Natural killer cell treated with Interleukin-12 subunit alpha and Interleukin-12 subunit beta and Interleukin-15 and Interleukin-18, amount 100 ng/mL, for 72 hours (primary cell): ENCODE results near the gene MRPL36. TPM values are rescaled to one million over a fixed set of nuclear protein-coding genes. Genes with fewer than 3 reads are reported as not detected.

Experiments used
- ATAC-seq, 2 donors: fragments of 150-1000 bp; cut with Tn5 transposase in 1 of 2; sonication (Bioruptor Pico), chemical (Tn5 transposase) in 1 of 2; 2 replicates each; pipeline ENCODE4 v1.10.0; 2021
- DNase-seq: peaks from one replicate; pipeline ENCODE4 v3.0.0; 2022; ENCODE audit warnings: low spot score
- H3K27ac Mint-ChIP-seq, 2 donors: 1 replicate in 1 of 2; 2 replicates in 1 of 2; pipeline ENCODE4 v1.8.0; 2022; ENCODE audit warnings: mixed read lengths in 2 of 2, mild to moderate bottlenecking in 1 of 2, moderate library complexity in 1 of 2
- H3K27me3 Mint-ChIP-seq, 2 donors: 1 replicate in 1 of 2; 2 replicates in 1 of 2; pipeline ENCODE4 v1.8.0; 2022; ENCODE audit warnings: mixed read lengths in 2 of 2
- H3K36me3 Mint-ChIP-seq: one replicate; pipeline ENCODE4 v1.8.0; 2022; ENCODE audit warnings: mixed read lengths
- H3K4me1 Mint-ChIP-seq, 2 donors: 1 replicate in 1 of 2; 2 replicates in 1 of 2; pipeline ENCODE4 v1.8.0; 2022; ENCODE audit warnings: low read depth in 2 of 2, mixed read lengths in 2 of 2, mild to moderate bottlenecking in 1 of 2
- H3K4me3 Mint-ChIP-seq: one replicate; pipeline ENCODE4 v1.8.0; 2022; ENCODE audit warnings: mixed read lengths
- H3K9me3 Mint-ChIP-seq: 2 replicates; pipeline ENCODE4 v1.8.0; 2022; ENCODE audit warnings: mixed read lengths
- total RNA-seq, 2 donors: library from RNA; stranded (reverse); gene quantifications; one replicate each; pipeline ENCODE4 v1.2.3, GENCODE V29; 2022

Gene MRPL36
- total RNA-seq, 2 donors from 2014 or later = 45.3 to 62.7 TPM

DNA sequence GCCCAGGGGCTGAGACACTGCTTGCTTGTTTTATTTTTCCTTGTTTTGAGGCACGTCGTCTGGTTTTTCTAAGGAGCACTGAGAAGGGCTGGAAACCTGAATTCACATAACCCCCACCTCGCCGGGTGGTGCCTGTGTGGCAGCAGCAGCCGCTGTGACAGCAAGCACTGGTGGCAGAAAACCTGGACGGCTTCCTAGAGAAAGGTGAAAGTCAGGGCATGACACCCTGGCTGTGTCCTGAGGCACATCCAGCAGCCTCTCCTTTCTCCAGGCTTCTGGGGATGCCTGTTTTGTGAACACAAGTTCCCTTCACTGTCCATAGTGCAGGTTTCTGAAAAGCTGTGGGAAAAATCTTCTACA, 29.2 kb downstream of the MRPL36 start:
- Mint-ChIP-seq H3K27me3 (peaks cover 7 to 15% of the 10 kb centered on the region in 2 donors), H3K27ac (no peak overlapping the region), H3K9me3 (no peaks in the 10 kb centered on the region), H3K4me3 (no peak overlapping the region), H3K36me3 (no peaks in the 10 kb centered on the region), H3K4me1 (no peaks in the 10 kb centered on the region)
- ATAC-seq (no peak), DNase-seq (peak; percentile 23)

DNA sequence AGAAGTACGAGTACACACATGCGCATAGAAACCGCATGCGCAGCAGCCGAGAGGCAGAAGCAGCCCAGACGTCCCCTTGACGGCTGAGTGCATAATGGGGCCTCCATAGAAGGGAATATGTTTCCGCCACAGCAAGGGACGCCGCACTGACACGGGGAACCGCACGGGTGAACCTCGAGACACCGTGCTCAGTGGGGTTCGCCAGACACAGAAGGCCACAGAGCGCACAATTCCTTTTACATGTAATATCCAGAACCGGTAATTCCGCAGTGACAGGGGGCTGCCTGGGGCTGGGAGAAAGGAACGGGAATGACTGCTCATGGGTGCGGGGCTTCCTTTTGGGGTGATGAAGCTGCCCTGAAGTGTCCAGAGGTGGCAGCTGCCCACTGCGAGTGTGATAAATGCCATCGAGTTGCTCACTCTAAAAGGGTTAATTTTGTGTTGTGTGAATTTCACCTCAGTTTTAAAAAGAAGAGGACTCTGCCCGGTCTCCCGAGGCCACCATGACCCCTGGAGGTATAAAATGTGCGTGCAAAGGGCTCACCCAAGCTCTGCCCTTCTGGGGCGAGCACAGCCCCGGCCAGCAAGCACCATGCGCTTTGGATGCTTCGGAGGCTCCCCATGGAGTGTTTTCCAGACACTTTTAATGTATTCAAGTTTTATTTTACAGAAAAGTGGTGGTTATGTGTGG, 29.7 kb downstream of the MRPL36 start:
- peak; percentile 44 for DNase-seq

DNA sequence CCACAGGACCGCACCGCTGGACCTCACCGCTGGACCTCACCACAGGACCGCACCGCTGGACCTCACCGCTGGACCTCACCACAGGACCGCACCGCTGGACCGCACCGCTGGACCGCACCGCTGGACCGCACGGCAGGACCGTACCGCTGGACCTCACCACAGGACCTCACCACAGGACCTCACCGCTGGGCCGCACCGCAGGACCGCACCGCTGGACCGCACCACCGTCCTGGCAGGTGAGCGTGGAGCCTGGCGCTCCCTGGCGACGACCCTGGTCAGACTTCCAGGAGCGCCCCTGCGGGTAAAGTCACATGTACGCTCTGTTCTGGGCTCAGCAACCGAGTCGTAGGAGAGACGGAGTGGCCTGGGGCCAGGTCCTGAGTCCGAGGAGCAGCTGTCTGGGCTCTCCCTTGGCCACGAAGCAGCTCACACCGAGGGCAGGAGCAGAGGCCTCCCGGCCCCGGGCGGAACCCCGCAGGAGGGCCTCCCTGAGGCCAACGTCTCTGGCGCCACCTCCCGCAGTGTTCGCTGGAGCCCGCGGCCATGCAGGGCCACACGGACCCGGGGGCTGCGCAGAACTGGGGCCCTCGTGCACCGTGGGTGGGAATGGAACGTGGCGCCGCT, 30.5 kb downstream of the MRPL36 start:
- peaks cover 10 to 15% of the 10 kb centered on the region in 2 donors for H3K27me3 Mint-ChIP-seq
- no peaks in the 10 kb centered on the region for H3K4me1 Mint-ChIP-seq
- H3K27ac Mint-ChIP-seq = no peak overlapping the region
- no peak for ATAC-seq
- H3K9me3 Mint-ChIP-seq = no peaks in the 10 kb centered on the region
- DNase-seq = no peak
- H3K36me3 Mint-ChIP-seq = no peaks in the 10 kb centered on the region
- no peak overlapping the region for H3K4me3 Mint-ChIP-seq

More for the DNA sequence above, 29.7 kb downstream of the MRPL36 start:
- Mint-ChIP-seq H3K36me3 (no peaks in the 10 kb centered on the region), H3K4me3 (no peak overlapping the region), H3K27me3 (peaks cover 7 to 15% of the 10 kb centered on the region in 2 donors), H3K4me1 (no peaks in the 10 kb centered on the region), H3K9me3 (no peaks in the 10 kb centered on the region), H3K27ac (no peak overlapping the region)
- no peak for ATAC-seq

DNA sequence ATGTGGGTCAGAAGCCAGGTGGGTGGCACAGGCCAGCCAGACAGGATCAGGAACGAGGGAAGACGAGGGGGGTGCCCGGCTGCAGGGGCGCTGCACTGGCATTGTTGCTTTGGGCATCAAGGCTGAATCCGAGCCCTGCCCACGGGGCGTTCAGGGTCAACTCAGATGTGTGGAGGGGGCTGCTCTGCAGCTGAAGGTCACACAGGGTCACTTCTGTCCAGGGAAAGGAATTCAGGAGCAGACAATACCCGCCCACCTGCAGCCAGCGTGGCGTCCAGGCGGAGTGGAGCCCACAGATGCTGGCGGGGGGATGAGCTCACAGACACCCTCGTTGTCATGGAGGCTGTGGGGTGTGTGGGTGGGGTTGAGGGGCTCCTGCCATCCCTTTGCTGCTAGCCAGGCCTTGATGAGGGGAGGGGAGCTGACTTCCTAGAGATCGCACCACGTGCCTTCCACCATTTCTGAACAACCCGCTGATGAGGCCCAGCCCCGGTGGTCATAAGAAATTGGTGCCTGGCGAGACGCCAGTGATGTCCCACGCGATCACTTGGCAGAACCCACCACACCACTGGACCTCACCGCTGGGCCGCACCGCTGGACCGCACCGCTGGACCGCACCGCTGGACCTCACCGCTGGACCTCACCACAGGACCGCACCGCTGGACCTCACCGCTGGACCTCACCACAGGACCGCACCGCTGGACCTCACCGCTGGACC, 31.2 kb downstream of the MRPL36 start:
- Mint-ChIP-seq H3K9me3 (no peaks in the 10 kb centered on the region), H3K36me3 (no peaks in the 10 kb centered on the region), H3K4me3 (no peak overlapping the region), H3K27ac (no peak overlapping the region), H3K27me3 (peaks cover 15% of the 10 kb centered on the region in 2 donors), H3K4me1 (no peaks in the 10 kb centered on the region)
- ATAC-seq = no peak
- no peak for DNase-seq

DNA sequence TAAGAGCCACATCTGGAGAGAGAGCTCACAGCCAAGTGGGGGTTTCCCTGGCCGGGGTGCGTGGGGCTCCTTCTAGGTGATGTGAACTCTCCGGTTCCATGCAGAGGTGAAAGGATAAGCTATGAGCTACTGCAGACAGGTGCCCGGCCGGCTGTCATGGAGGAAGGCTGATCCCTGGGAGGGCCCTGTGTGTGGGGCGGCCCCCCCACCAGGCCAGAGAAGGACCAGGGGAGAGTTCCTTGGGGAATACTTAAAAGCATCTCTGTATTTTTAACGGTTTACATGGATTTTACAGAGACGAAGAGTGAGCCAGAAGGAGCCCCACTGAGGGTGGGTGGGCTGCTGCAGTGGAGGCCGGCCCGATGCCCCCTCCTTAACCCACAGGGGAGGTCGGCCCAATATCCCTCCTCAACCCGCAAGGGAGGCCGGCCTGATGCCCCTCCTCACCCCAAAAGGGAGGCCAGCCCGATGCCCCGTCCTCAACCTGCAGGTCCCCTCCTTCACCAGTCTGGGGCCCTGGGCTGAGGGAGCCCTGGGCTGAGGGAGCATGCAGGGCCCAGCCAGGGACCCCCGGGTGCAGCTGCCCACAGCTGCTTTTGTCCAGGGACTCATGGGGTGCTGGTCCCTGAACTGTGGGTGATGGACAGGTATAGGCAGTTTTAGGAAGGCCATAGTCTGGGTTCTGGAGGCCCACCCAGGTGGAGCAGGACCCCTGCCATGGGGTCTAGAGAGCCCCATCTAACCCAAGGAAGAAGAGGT, 31.9 kb downstream of the MRPL36 start:
- Mint-ChIP-seq H3K4me1 (no peaks in the 10 kb centered on the region), H3K27ac (no peak overlapping the region), H3K36me3 (no peaks in the 10 kb centered on the region), H3K4me3 (no peak overlapping the region), H3K9me3 (no peaks in the 10 kb centered on the region), H3K27me3 (peaks cover 14 to 15% of the 10 kb centered on the region in 2 donors)
- DNase-seq (no peak), ATAC-seq (no peak)

DNA sequence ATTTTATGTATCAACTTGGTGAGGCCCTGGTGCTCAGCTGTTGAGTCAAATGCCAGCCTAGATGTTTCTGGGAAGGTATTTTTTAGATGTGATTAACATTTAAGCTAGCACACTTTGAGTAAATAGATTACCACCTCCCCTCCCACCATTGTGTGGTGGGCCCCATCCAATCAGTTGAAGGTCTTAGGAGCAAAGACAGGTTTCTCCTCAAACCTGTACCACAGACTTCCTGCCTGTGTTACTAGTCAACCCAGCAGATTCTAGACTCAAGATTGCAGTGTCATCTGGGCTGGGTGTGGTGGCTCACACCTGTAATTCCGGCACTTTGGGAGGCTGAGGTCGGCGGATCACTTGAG, 33.8 kb downstream of the MRPL36 start:
- no peak overlapping the region for H3K27ac Mint-ChIP-seq
- H3K4me3 Mint-ChIP-seq = no peak overlapping the region
- H3K4me1 Mint-ChIP-seq = no peaks in the 10 kb centered on the region
- H3K27me3 Mint-ChIP-seq = peaks cover 4 to 10% of the 10 kb centered on the region in 2 donors
- no peaks in the 10 kb centered on the region for H3K9me3 Mint-ChIP-seq
- DNase-seq (no peak), ATAC-seq (no peak)
- H3K36me3 Mint-ChIP-seq = no peaks in the 10 kb centered on the region

DNA sequence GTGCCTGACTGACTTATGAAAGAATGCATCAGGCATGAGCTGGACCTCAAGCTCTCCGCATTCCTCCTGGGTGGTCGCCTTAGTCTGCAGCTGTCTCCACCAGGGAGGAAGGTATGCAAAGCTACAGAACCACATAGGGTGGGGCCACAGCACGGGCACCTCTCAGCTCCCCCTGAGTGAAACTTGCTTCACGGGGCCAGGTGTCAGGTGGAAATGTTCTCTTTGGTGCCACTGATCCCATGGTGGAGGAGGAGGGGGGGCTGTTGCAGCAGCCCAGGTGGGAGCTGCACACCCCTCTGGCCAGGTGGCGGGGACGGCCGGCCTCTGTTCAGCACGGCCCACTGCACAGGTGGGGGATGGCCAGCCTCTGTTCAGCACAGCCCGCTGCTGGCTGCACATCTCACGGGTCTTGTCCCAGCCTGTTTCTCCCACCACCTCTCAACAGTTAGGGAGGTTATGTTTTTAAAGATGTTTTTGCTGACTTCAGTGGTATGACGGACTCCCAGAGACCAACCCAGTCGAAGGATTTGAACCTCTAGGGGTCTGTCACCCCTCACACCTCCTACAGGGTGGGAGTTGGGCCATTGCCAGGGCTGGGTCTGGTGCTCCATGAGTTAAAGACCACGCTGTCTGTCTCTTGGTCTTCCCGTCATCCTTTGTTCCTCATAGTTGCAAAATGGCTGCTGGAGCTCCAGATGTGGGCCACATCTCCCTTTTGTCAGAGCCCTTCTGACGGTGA, 34.3 kb downstream of the MRPL36 start:
- no peaks in the 10 kb centered on the region for H3K4me1 Mint-ChIP-seq

DNA sequence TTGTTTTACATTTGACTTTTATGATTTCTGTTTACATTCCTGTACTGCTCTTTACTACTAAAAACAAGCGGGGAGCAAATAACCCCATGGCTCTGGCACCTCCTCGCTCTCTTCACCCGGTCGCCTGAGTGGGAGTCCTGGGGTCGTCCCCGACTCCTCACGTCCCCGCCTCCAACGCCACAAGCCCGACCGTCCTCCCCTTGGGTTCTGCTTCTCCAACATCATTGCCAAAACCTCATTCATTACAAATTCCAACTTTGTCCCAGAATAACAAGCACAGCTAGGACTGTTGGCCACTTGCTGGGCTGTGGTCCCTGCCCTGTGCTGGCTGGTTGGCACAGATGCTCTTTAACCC, 35.1 kb downstream of the MRPL36 start:
- no peaks in the 10 kb centered on the region for H3K4me1 Mint-ChIP-seq
- DNase-seq (no peak), ATAC-seq (no peak)
- no peak overlapping the region for H3K4me3 Mint-ChIP-seq
- H3K9me3 Mint-ChIP-seq = no peaks in the 10 kb centered on the region
- no peak overlapping the region for H3K27ac Mint-ChIP-seq
- H3K36me3 Mint-ChIP-seq = no peaks in the 10 kb centered on the region
- H3K27me3 Mint-ChIP-seq = peaks cover 0 to 8% of the 10 kb centered on the region in 2 donors

More for the DNA sequence above, 34.3 kb downstream of the MRPL36 start:
- H3K36me3 Mint-ChIP-seq = no peaks in the 10 kb centered on the region
- no peaks in the 10 kb centered on the region for H3K9me3 Mint-ChIP-seq
- H3K4me3 Mint-ChIP-seq = no peak overlapping the region
- DNase-seq = no peak
- H3K27ac Mint-ChIP-seq = no peak overlapping the region
- peaks cover 0 to 8% of the 10 kb centered on the region in 2 donors for H3K27me3 Mint-ChIP-seq
- ATAC-seq = no peak

DNA sequence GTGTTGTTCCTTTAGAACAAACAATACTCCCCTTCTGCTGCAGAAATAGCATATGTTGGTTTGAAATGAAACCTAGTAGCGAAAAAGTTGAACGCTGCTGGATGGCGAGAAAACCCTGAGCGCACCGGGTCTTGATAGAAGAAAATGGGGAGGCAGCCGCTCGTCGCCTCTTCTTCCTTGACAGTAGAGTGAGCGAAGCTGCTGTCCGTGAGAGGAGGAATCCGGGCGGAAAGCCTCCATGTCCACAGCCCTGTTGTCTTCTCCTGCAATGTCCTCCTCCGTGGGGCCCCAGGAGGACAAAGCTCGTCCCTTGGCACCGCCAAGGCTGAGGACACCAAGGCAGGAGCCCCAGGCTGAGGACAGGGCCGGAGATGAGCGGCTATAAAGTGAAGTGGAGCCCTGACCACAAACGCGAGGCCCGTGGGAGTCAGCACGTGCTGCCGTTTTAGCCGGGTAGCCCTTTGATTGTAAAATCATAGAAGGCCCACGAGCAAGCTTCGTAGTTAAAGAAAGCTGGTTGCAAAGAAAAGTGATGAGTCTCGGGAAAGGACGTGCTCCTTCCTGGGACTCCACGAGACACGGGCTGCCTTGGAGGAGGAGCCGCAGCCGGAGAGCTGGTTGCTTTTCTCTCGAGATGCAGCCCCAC, 35.6 kb downstream of the MRPL36 start:
- ATAC-seq (no peak), DNase-seq (no peak)
- no peak overlapping the region for H3K27ac Mint-ChIP-seq
- peaks cover 0 to 8% of the 10 kb centered on the region in 2 donors for H3K27me3 Mint-ChIP-seq
- no peaks in the 10 kb centered on the region for H3K36me3 Mint-ChIP-seq
- H3K4me3 Mint-ChIP-seq = no peak overlapping the region
- no peaks in the 10 kb centered on the region for H3K9me3 Mint-ChIP-seq
- no peaks in the 10 kb centered on the region for H3K4me1 Mint-ChIP-seq

DNA sequence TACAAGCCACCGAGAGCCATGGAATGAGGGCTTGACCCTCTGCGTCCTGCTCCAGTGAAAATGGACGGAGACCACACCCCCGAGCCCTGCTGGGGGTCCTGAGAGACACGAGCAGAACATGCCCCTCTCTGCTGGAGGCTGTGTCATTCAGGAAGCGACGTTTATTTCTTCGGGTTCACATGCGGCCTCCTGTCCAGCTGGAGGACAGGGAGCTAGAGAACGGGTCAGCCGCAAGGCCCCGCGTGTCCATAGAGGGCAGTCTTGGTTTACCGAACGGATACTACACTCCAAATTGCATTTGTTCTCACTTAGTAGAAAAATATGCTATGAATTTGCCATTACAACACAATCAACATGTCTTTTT, 36.1 kb downstream of the MRPL36 start:
- no peak overlapping the region for H3K4me3 Mint-ChIP-seq
- no peak for ATAC-seq
- peaks cover 0 to 8% of the 10 kb centered on the region in 2 donors for H3K27me3 Mint-ChIP-seq
- H3K27ac Mint-ChIP-seq = no peak overlapping the region
- no peak for DNase-seq
- H3K36me3 Mint-ChIP-seq = no peaks in the 10 kb centered on the region
- no peaks in the 10 kb centered on the region for H3K4me1 Mint-ChIP-seq
- no peaks in the 10 kb centered on the region for H3K9me3 Mint-ChIP-seq

DNA sequence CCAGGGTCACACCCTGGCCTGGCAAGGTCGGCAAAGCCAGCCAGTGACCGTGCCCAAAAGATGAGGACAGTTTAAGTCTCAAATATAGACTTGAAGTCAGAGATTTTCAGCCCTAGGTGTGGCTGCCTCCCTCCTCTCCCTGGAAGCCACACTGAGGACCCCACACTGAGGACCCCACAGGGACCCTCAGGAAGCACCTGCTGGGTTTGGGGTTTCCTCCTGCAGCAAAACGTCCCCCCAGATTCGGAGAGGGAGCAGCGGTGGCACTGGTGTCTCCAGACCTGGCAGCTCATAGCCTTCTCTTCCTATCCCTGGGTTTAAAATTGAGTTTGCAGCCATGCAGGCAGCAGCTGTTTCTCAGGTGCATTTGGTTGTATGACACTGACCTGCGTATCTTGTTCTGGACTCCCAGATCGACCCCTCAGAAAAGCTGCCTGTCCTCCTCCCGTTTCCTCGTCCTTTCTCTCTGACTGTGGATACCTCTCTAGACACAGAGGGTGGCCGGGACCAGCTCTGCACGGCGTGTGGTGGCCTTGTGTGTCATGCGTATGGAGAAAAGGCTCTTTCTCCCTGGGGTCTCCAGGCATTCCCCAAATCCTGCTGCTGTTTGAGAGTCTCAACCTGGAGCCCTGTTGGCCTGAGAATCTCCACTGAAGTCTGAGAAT, 36.6 kb downstream of the MRPL36 start:
- Mint-ChIP-seq H3K4me3 (no peak overlapping the region), H3K36me3 (no peaks in the 10 kb centered on the region)
- no peak for ATAC-seq

DNA sequence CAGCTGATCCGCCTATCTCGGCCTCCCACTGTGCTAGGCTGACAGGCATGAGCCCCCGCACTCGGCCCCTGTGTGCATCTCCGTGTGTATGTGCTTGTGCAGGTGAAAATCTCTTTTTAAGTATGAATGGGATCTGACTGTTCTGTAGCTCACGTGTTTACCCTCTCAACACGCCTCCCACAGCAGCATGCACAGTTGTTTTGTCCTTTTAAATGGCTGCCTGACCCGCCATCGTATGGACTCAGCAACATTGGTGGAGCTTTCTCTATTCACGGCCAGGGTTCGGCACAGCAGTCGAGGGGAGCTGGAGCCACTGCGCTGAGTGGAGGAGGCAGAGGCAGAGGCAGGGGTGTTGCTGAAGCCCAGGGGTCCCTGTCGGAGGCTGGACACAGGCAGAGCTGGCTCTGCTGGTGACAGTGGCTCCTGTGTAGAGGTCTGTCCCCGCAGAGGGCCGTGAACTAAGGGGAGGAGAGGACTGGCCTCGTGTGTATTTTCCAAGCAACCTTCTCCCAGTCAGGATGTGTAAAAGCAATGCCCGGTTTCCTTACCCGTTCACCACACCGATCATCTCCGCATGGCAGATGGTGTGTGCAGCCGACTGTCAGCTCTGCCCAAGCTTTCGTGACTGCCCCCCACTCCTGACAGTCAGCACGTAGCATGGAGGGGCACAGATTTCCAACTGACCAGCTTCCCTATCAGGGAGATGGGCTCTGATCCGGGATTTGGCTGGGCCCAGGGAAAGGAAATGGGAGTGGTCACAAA, 37.3 kb downstream of the MRPL36 start:
- no peaks in the 10 kb centered on the region for H3K9me3 Mint-ChIP-seq
- DNase-seq (no peak), ATAC-seq (no peak)
- no peak overlapping the region for H3K4me3 Mint-ChIP-seq
- H3K27ac Mint-ChIP-seq = no peak overlapping the region
- no peaks in the 10 kb centered on the region for H3K4me1 Mint-ChIP-seq
- H3K27me3 Mint-ChIP-seq = peaks cover 0 to 8% of the 10 kb centered on the region in 2 donors
- no peaks in the 10 kb centered on the region for H3K36me3 Mint-ChIP-seq

More for the DNA sequence above, 36.6 kb downstream of the MRPL36 start:
- H3K27me3 Mint-ChIP-seq = peaks cover 0 to 8% of the 10 kb centered on the region in 2 donors
- no peak for DNase-seq
- no peaks in the 10 kb centered on the region for H3K9me3 Mint-ChIP-seq
- no peak overlapping the region for H3K27ac Mint-ChIP-seq
- no peaks in the 10 kb centered on the region for H3K4me1 Mint-ChIP-seq
